ENCODE results near the gene CFAP61. TPM values are rescaled to one million over a fixed set of nuclear protein-coding genes. Genes with fewer than 3 reads are reported as not detected.

The CFAP61 gene
- total and polyA plus RNA-seq, 2 donors = 0.23 to 0.24 TPM

- DNase-seq (ENCODE audit: low read depth in 6 of 9, low spot score in 9 of 9) = peak in 2 of 9 donors; percentile 22 to 52
- Histone ChIP-seq H3K27ac (ENCODE audit: low read depth in 1 of 2, low read length in 1 of 2) (peak overlapping the region in 1 of 2 donors; percentile 73), H3K4me3 (ENCODE audit: low read length in 2 of 2) (no peak overlapping the region), H3K4me1 (ENCODE audit: control insufficient read depth in 2 of 2, insufficient read depth in 2 of 2, low read length in 2 of 2) (peaks cover 16 to 56% of the 10 kb centered on the region in 2 donors), H3K27me3 (ENCODE audit: control insufficient read depth in 2 of 2, insufficient read depth in 1 of 2, low read length in 1 of 2) (no peaks in the 10 kb centered on the region), H3K36me3 (ENCODE audit: control insufficient read depth in 2 of 2, insufficient read depth in 2 of 2, low read length in 1 of 2) (no peaks in the 10 kb centered on the region), H3K9me3 (ENCODE audit: control insufficient read depth in 2 of 2, insufficient read depth in 1 of 2, low read length in 1 of 2) (no peaks in the 10 kb centered on the region)
- WGBS = 77% methylated on average over 5 of the region's 5 CpGs
These were observed 352.3 kb downstream of the CFAP61 start for GRCh38 chr20:20404633-20405032.

GRCh38 chr20:20405623-20406022 is 353.3 kb downstream of the CFAP61 start:
- Histone ChIP-seq H3K27ac (ENCODE audit: low read depth in 1 of 2, low read length in 1 of 2) (peak overlapping the region in 1 of 2 donors; percentile 73), H3K36me3 (ENCODE audit: control insufficient read depth in 2 of 2, insufficient read depth in 2 of 2, low read length in 1 of 2) (no peaks in the 10 kb centered on the region), H3K4me1 (ENCODE audit: control insufficient read depth in 2 of 2, insufficient read depth in 2 of 2, low read length in 2 of 2) (peaks cover 16 to 56% of the 10 kb centered on the region in 2 donors), H3K4me3 (ENCODE audit: low read length in 2 of 2) (no peak overlapping the region), H3K9me3 (ENCODE audit: control insufficient read depth in 2 of 2, insufficient read depth in 1 of 2, low read length in 1 of 2) (no peaks in the 10 kb centered on the region), H3K27me3 (ENCODE audit: control insufficient read depth in 2 of 2, insufficient read depth in 1 of 2, low read length in 1 of 2) (no peaks in the 10 kb centered on the region)
- 67% methylated on average over 10 of the region's 10 CpGs for WGBS
- DNase-seq (ENCODE audit: low read depth in 6 of 9, low spot score in 9 of 9) = peak in 8 of 9 donors; percentile 15 to 77 (median 50)

GRCh38 chr20:20406306-20406705 is 354.0 kb downstream of the CFAP61 start:
- 98% methylated on average over 2 of the region's 2 CpGs for WGBS
- H3K4me1 ChIP-seq (ENCODE audit: control insufficient read depth in 2 of 2, insufficient read depth in 2 of 2, low read length in 2 of 2) = peaks cover 15 to 53% of the 10 kb centered on the region in 2 donors

GRCh38 chr20:20407891-20408805 is 355.8 kb downstream of the CFAP61 start:
- H3K9me3 ChIP-seq (ENCODE audit: control insufficient read depth in 2 of 2, insufficient read depth in 1 of 2, low read length in 1 of 2) = no peaks in the 10 kb centered on the region
- peak in 2 of 9 donors; percentile 20 to 52 for DNase-seq (ENCODE audit: low read depth in 6 of 9, low spot score in 9 of 9)
- no peaks in the 10 kb centered on the region for H3K36me3 ChIP-seq (ENCODE audit: control insufficient read depth in 2 of 2, insufficient read depth in 2 of 2, low read length in 1 of 2)
- no peak overlapping the region for H3K4me3 ChIP-seq (ENCODE audit: low read length in 2 of 2)
- peaks cover 14 to 40% of the 10 kb centered on the region in 2 donors for H3K4me1 ChIP-seq (ENCODE audit: control insufficient read depth in 2 of 2, insufficient read depth in 2 of 2, low read length in 2 of 2)
- H3K27me3 ChIP-seq (ENCODE audit: control insufficient read depth in 2 of 2, insufficient read depth in 1 of 2, low read length in 1 of 2) = no peaks in the 10 kb centered on the region
- no peak overlapping the region for H3K27ac ChIP-seq (ENCODE audit: low read depth in 1 of 2, low read length in 1 of 2)
- 90% methylated on average over 6 of the region's 6 CpGs for WGBS

More at GRCh38 chr20:20406306-20406705, 354.0 kb downstream of the CFAP61 start:
- Histone ChIP-seq H3K4me3 (ENCODE audit: low read length in 2 of 2) (no peak overlapping the region), H3K27me3 (ENCODE audit: control insufficient read depth in 2 of 2, insufficient read depth in 1 of 2, low read length in 1 of 2) (no peaks in the 10 kb centered on the region), H3K9me3 (ENCODE audit: control insufficient read depth in 2 of 2, insufficient read depth in 1 of 2, low read length in 1 of 2) (no peaks in the 10 kb centered on the region), H3K36me3 (ENCODE audit: control insufficient read depth in 2 of 2, insufficient read depth in 2 of 2, low read length in 1 of 2) (no peaks in the 10 kb centered on the region), H3K27ac (ENCODE audit: low read depth in 1 of 2, low read length in 1 of 2) (no peak overlapping the region)
- DNase-seq (ENCODE audit: low read depth in 6 of 9, low spot score in 9 of 9) = no peak

GRCh38 chr20:20409331-20409730 is 357.0 kb downstream of the CFAP61 start:
- Histone ChIP-seq H3K4me1 (ENCODE audit: control insufficient read depth in 2 of 2, insufficient read depth in 2 of 2, low read length in 2 of 2) (peaks cover 12 to 28% of the 10 kb centered on the region in 2 donors), H3K9me3 (ENCODE audit: control insufficient read depth in 2 of 2, insufficient read depth in 1 of 2, low read length in 1 of 2) (no peaks in the 10 kb centered on the region), H3K36me3 (ENCODE audit: control insufficient read depth in 2 of 2, insufficient read depth in 2 of 2, low read length in 1 of 2) (no peaks in the 10 kb centered on the region), H3K27me3 (ENCODE audit: control insufficient read depth in 2 of 2, insufficient read depth in 1 of 2, low read length in 1 of 2) (no peaks in the 10 kb centered on the region), H3K27ac (ENCODE audit: low read depth in 1 of 2, low read length in 1 of 2) (no peak overlapping the region), H3K4me3 (ENCODE audit: low read length in 2 of 2) (no peak overlapping the region)
- no peak for DNase-seq (ENCODE audit: low read depth in 6 of 9, low spot score in 9 of 9)
- WGBS = 98% methylated on average over 4 of the region's 4 CpGs

Other genes with a start within 250 kb of the CFAP61 start
- 35.8 TPM for gene NAA20, start 35.2 kb upstream of the CFAP61 start, total RNA-seq
- gene NAA20, start 35.2 kb upstream of the CFAP61 start, polyA plus RNA-seq = 105 TPM
- 30.4 TPM for gene CRNKL1, start 66 bp upstream of the CFAP61 start, total RNA-seq
- gene CRNKL1, start 66 bp upstream of the CFAP61 start, polyA plus RNA-seq = 27.7 TPM